ENCODE data around the gene SPEM2. TPM values are rescaled to one million over a fixed set of nuclear protein-coding genes. Genes with fewer than 3 reads are reported as not detected.

The SPEM2 gene
- total RNA-seq, 1 donor from 2014 or later, result not detected

- Histone ChIP-seq H3K27me3 (ENCODE audit: control insufficient read depth, insufficient read depth, low read length) (no peaks in the 10 kb centered on the region), H3K4me3 (ENCODE audit: low read depth, low read length) (no peak overlapping the region), H3K36me3 (ENCODE audit: control insufficient read depth, insufficient read depth, low read length) (peaks cover 38% of the 10 kb centered on the region)
- no peak for TF ChIP-seq CTCF (IDR thresholded peaks at IDR 0.05; ENCODE audit: insufficient read depth, low read length, severe bottlenecking)
- no peak for DNase-seq (ENCODE audit: low read depth)
- FAIRE-seq, result no peak
Observed at GRCh38 chr17:7391307-7391706, 34.1 kb upstream of the SPEM2 start.

GRCh38 chr17:7392696-7393612, 32.5 kb upstream of the SPEM2 start:
- TF ChIP-seq CTCF (IDR thresholded peaks at IDR 0.05; ENCODE audit: insufficient read depth, low read length, severe bottlenecking), result no peak
- DNase-seq (ENCODE audit: low read depth) (no peak), FAIRE-seq (no peak)
- Histone ChIP-seq H3K36me3 (ENCODE audit: control insufficient read depth, insufficient read depth, low read length) (peaks cover 32% of the 10 kb centered on the region), H3K4me3 (ENCODE audit: low read depth, low read length) (peak overlapping the region; percentile 82), H3K27me3 (ENCODE audit: control insufficient read depth, insufficient read depth, low read length) (no peaks in the 10 kb centered on the region)

- TF ChIP-seq CTCF (IDR thresholded peaks at IDR 0.05; ENCODE audit: insufficient read depth, low read length, severe bottlenecking), result no peak
- Histone ChIP-seq H3K36me3 (ENCODE audit: control insufficient read depth, insufficient read depth, low read length) (peaks cover 26% of the 10 kb centered on the region), H3K27me3 (ENCODE audit: control insufficient read depth, insufficient read depth, low read length) (no peaks in the 10 kb centered on the region), H3K4me3 (ENCODE audit: low read depth, low read length) (peak overlapping the region; percentile 82)
- DNase-seq (ENCODE audit: low read depth) (peak; percentile 44), FAIRE-seq (no peak)
Observed at GRCh38 chr17:7393613-7394451, 31.6 kb upstream of the SPEM2 start.

GRCh38 chr17:7394452-7395191, 30.8 kb upstream of the SPEM2 start, which contains the start of gene PLSCR3:
PLSCR3 (minus strand) TSS chr17:7394525; CDS start chr17:7394110, 415 bp downstream.
- H3K4me3 ChIP-seq (ENCODE audit: low read depth, low read length), result peak within 1 kb of the TSS; percentile 82
- no peak for FAIRE-seq
- TF ChIP-seq CTCF (IDR thresholded peaks at IDR 0.05; ENCODE audit: insufficient read depth, low read length, severe bottlenecking), result peak; percentile 53
- peak; percentile 77 for DNase-seq (ENCODE audit: low read depth)
- H3K36me3 ChIP-seq (ENCODE audit: control insufficient read depth, insufficient read depth, low read length), result peaks cover 22% of the 10 kb centered on the region
- H3K27me3 ChIP-seq (ENCODE audit: control insufficient read depth, insufficient read depth, low read length), result no peaks in the 10 kb centered on the region

GRCh38 chr17:7396147-7396546, 29.3 kb upstream of the SPEM2 start:
- no peak overlapping the region for H3K4me3 ChIP-seq (ENCODE audit: low read depth, low read length)
- no peak for TF ChIP-seq CTCF (IDR thresholded peaks at IDR 0.05; ENCODE audit: insufficient read depth, low read length, severe bottlenecking)
- DNase-seq (ENCODE audit: low read depth), result no peak
- FAIRE-seq, result no peak
- no peaks in the 10 kb centered on the region for H3K27me3 ChIP-seq (ENCODE audit: control insufficient read depth, insufficient read depth, low read length)
- H3K36me3 ChIP-seq (ENCODE audit: control insufficient read depth, insufficient read depth, low read length), result peaks cover 11% of the 10 kb centered on the region

All from bronchial epithelial cell (primary cell).